HCT116 (cell line): Measurements from ENCODE around the gene HOXD10. TPM values are rescaled to one million over a fixed set of nuclear protein-coding genes. Genes with fewer than 3 reads are reported as not detected.

Source experiments
- ATAC-seq: fragments of 200-7000 bp; cut with Tn5 transposase; 2 replicates; pipeline ENCODE4 v1.9.1; 2020; ENCODE audit warnings: mild to moderate bottlenecking, moderate library complexity
- BruUV-seq: library from RNA; stranded (reverse); fragments of 400-500 nt; replicated peaks from 2 replicates; lab custom pipeline; 2021; lab: Mats Ljungman, UMichigan
- CTCF ChIA-PET: fragments of 300-600 bp; sonication (Branson Sonifier 250); formaldehyde crosslinking; loops from one replicate; lab custom pipeline; 2021; ENCODE audit warnings: antibody characterized with exemption; lab: Charles Lee
- POLR2A ChIA-PET: fragments of 300-600, 350-600 bp; sonication (Branson Sonifier 250); formaldehyde crosslinking; loops from one replicate; lab custom pipeline; 2021; ENCODE audit warnings: antibody characterized with exemption; lab: Charles Lee
- RAD21 ChIA-PET, 2 experiments: fragments of 300-600 bp; sonication (Branson Sonifier 250); formaldehyde crosslinking; loops; one replicate each; lab custom pipeline; 2023; ENCODE audit warnings: low total read pairs in 2 of 2; ENCODE audit not compliant: uncharacterized antibody in 2 of 2, unreplicated experiment in 2 of 2, low non-redundant PET in 1 of 2; lab: Charles Lee
- DNase-seq: peaks from one replicate; pipeline ENCODE4 v3.0.0-alpha.2; 2010; ENCODE audit warnings: low read depth, low spot score
- H2AFZ ChIP-seq: fragments of 200-600 bp; shearing (Covaris generic), sonication (generic); 2 replicates; pipeline ENCODE4 v1.6.1; 2017; ENCODE audit warnings: low read depth, mixed run types, mixed read lengths, antibody characterized with exemption, low read length; ENCODE audit not compliant: poor library complexity, severe bottlenecking
- H3K27ac ChIP-seq: 2 replicates; pipeline ENCODE4 v1.5.1; 2012; ENCODE audit warnings: low read depth, low read length
- H3K27me3 ChIP-seq: fragments of 200-600 bp; sonication (generic); 2 replicates; pipeline ENCODE4 v1.6.1; 2016; ENCODE audit warnings: mixed run types, low read length, mixed read lengths; ENCODE audit not compliant: insufficient read depth
- H3K36me3 ChIP-seq, 2 experiments: fragments of 200-500 bp in 1 of 2; fragments of 200-600 bp in 1 of 2; sonication (Bioruptor generic) in 1 of 2; sonication (generic) in 1 of 2; 2 replicates each; pipeline versions ENCODE4 v1.5.1 to v1.6.1; 2014 to 2016; ENCODE audit warnings: low read length in 2 of 2, inconsistent platforms in 1 of 2, mixed read lengths in 1 of 2, mixed run types in 1 of 2; ENCODE audit not compliant: insufficient read depth in 2 of 2, control insufficient read depth in 1 of 2
- H3K4me1 ChIP-seq, 2 experiments: fragments of 200-600 bp in 1 of 2; sonication (generic) in 1 of 2; 2 replicates each; pipeline versions ENCODE4 v1.5.1 to v1.6.1; 2012 to 2017; ENCODE audit warnings: low read length in 2 of 2, inconsistent platforms in 1 of 2, mild to moderate bottlenecking in 1 of 2, mixed read lengths in 1 of 2, mixed run types in 1 of 2, moderate library complexity in 1 of 2; ENCODE audit not compliant: insufficient read depth in 2 of 2, control insufficient read depth in 1 of 2
- H3K4me2 ChIP-seq: fragments of 200-600 bp; sonication (generic); 2 replicates; pipeline ENCODE4 v1.6.1; 2017; ENCODE audit warnings: mixed run types, low read length, mixed read lengths
- H3K4me3 ChIP-seq, 2 experiments: fragments of 200-600 bp in 1 of 2; sonication (generic) in 1 of 2; replicated peaks in 1 of 2; 2 replicates each; pipeline ENCODE4 v1.5.1; 2011 to 2016; ENCODE audit warnings: low read length in 2 of 2, control low read depth in 1 of 2, low read depth in 1 of 2, mild to moderate bottlenecking in 1 of 2, mixed read lengths in 1 of 2, mixed run types in 1 of 2
- H3K79me2 ChIP-seq: fragments of 200-600 bp; sonication (generic); 2 replicates; pipeline ENCODE4 v1.6.1; 2017; ENCODE audit warnings: mild to moderate bottlenecking, mixed run types, low read length, moderate library complexity, mixed read lengths; ENCODE audit not compliant: insufficient read depth
- H3K9ac ChIP-seq: fragments of 200-600 bp; sonication (generic); 2 replicates; pipeline ENCODE4 v1.6.1; 2016; ENCODE audit warnings: low read length, mixed read lengths
- H3K9me2 ChIP-seq: fragments of 200-600 bp; sonication (generic), shearing (Covaris generic); 2 replicates; pipeline ENCODE4 v1.6.1; 2017; ENCODE audit warnings: mixed run types, mild to moderate bottlenecking, moderate library complexity; ENCODE audit not compliant: insufficient read depth
- H3K9me3 ChIP-seq, 2 experiments: fragments of 200-500 bp in 1 of 2; fragments of 200-600 bp in 1 of 2; sonication (Bioruptor generic) in 1 of 2; sonication (generic) in 1 of 2; 2 replicates each; pipeline ENCODE4 v1.6.1; 2014 to 2017; ENCODE audit warnings: low read length in 2 of 2, mixed read lengths in 2 of 2, inconsistent platforms in 1 of 2, low read depth in 1 of 2, mild to moderate bottlenecking in 1 of 2, mixed run types in 1 of 2, moderate library complexity in 1 of 2; ENCODE audit not compliant: control insufficient read depth in 1 of 2, insufficient read depth in 1 of 2
- H4K20me1 ChIP-seq: fragments of 200-600 bp; sonication (generic), shearing (Covaris generic); 2 replicates; pipeline ENCODE4 v1.6.1; 2017; ENCODE audit warnings: mixed run types, mild to moderate bottlenecking, moderate library complexity; ENCODE audit not compliant: insufficient read depth
- CEBPB ChIP-seq: IDR thresholded peaks from 2 replicates; pipeline ENCODE4 v1.6.1; 2012; ENCODE audit warnings: low read depth
- EGR1 ChIP-seq: IDR thresholded peaks from 2 replicates; pipeline ENCODE4 v1.6.1; 2012; ENCODE audit warnings: low read depth
- ELF1 ChIP-seq: IDR thresholded peaks from 2 replicates; pipeline ENCODE4 v1.6.1; 2012; ENCODE audit warnings: low read depth, borderline replicate concordance
- EZH2 ChIP-seq: fragments of 200-600 bp; sonication (generic); IDR thresholded peaks from 2 replicates; pipeline ENCODE4 v1.6.1; 2017; ENCODE audit warnings: antibody characterized with exemption, mixed run types
- EZH2phosphoT487 ChIP-seq: fragments of 200-600 bp; IDR thresholded peaks from 2 replicates; pipeline ENCODE4 v1.6.1; 2018; ENCODE audit warnings: antibody characterized with exemption, borderline replicate concordance
- MAX ChIP-seq: IDR thresholded peaks from 2 replicates; pipeline ENCODE4 v1.6.1; 2012
- POLR2A ChIP-seq: IDR thresholded peaks from 2 replicates; pipeline ENCODE4 v1.7.0; 2011; ENCODE audit warnings: borderline replicate concordance; ENCODE audit not compliant: insufficient read depth, insufficient read length; ENCODE audit errors: extremely low read depth
- POLR2AphosphoS5 ChIP-seq: IDR thresholded peaks from 2 replicates; pipeline ENCODE4 v1.6.1; 2011; ENCODE audit warnings: mild to moderate bottlenecking, low read depth, low read length, moderate library complexity
- REST ChIP-seq: IDR thresholded peaks from 2 replicates; pipeline ENCODE4 v1.6.1; 2012; ENCODE audit warnings: low read depth
- TCF7L2 ChIP-seq: IDR thresholded peaks from 2 replicates; pipeline ENCODE4 v1.7.0; 2011; ENCODE audit warnings: borderline replicate concordance, inconsistent platforms; ENCODE audit not compliant: insufficient read depth, insufficient read length; ENCODE audit errors: extremely low read depth
- YY1 ChIP-seq: IDR thresholded peaks from 2 replicates; pipeline ENCODE4 v1.6.1; 2011; ENCODE audit warnings: low read length, low read depth, moderate library complexity, mild to moderate bottlenecking; ENCODE audit not compliant: insufficient replicate concordance; ENCODE audit errors: extremely low read depth
- ZBTB33 ChIP-seq: IDR thresholded peaks from 2 replicates; pipeline ENCODE4 v1.6.1; 2011; ENCODE audit warnings: mild to moderate bottlenecking, low read length, moderate library complexity; ENCODE audit not compliant: insufficient replicate concordance; ENCODE audit errors: extremely low read depth
- ZNF274 ChIP-seq: fragments of 200-500 bp; sonication (Bioruptor generic); IDR thresholded peaks from 2 replicates; pipeline ENCODE4 v1.6.1; 2014; ENCODE audit warnings: mild to moderate bottlenecking, low read depth, low read length, inconsistent platforms
- intact Hi-C: fragments of 100-400 bp; cut with micrococcal nuclease; formaldehyde crosslinking; loops from 2 replicates; pipeline ENCODE4 v1.10.0; 2022
- total RNA-seq: library from RNA; stranded (reverse); gene quantifications from one replicate; pipeline ENCODE4 v1.2.1, GENCODE V29; 2021; ENCODE audit not compliant: unreplicated experiment
- TF ChIP-seq, protein P1 (sequence below): IDR thresholded peaks from 2 replicates; pipeline ENCODE4 v1.6.1; 2012

The HOXD10 gene
- total RNA-seq, 1 experiment from 2014 or later, result not detected

- TF ChIP-seq EZH2, result no peak
- TF ChIP-seq REST, result no peak
- no peak for TF ChIP-seq EGR1
Observed at GRCh38 chr2:176145085-176145969, 28.7 kb downstream of the HOXD10 start (continued).

- Histone ChIP-seq H3K4me2 (no peak overlapping the region), H2AFZ (no peak overlapping the region), H3K36me3 (no peaks in the 10 kb centered on the region), H4K20me1 (no peaks in the 10 kb centered on the region), H3K27me3 (no peaks in the 10 kb centered on the region), H3K79me2 (no peaks in the 10 kb centered on the region), H3K9me3 (no peaks in the 10 kb centered on the region), H3K9ac (no peak overlapping the region), H3K4me3 (no peak overlapping the region), H3K27ac (no peak overlapping the region), H3K4me1 (no peaks in the 10 kb centered on the region), H3K9me2 (no peaks in the 10 kb centered on the region)
- BruUV-seq, result no TSS peak
- ChIA-PET POLR2A (no interaction called here), CTCF (no interaction called here), RAD21 (no interaction called here)
- ATAC-seq, result no peak
- DNase-seq, result no peak
- intact Hi-C loops, result no loop called here
- TF ChIP-seq TCF7L2, result no peak
- no peak for TF ChIP-seq CEBPB
- no peak for TF ChIP-seq POLR2A
- no peak for TF ChIP-seq ELF1
- TF ChIP-seq, protein P1, sequence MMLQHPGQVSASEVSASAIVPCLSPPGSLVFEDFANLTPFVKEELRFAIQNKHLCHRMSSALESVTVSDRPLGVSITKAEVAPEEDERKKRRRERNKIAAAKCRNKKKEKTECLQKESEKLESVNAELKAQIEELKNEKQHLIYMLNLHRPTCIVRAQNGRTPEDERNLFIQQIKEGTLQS, result no peak
- TF ChIP-seq ZNF274, result no peak
- TF ChIP-seq EZH2phosphoT487, result no peak
- no peak for TF ChIP-seq POLR2AphosphoS5
- no peak for TF ChIP-seq MAX
- TF ChIP-seq YY1, result no peak
- TF ChIP-seq EGR1, result no peak
- no peak for TF ChIP-seq ZBTB33
Observed at GRCh38 chr2:176146101-176146500, 29.5 kb downstream of the HOXD10 start.
